GM23338 (cell line): Measurements from ENCODE around the gene NELFE. TPM values are rescaled to one million over a fixed set of nuclear protein-coding genes. Genes with fewer than 3 reads are reported as not detected.
A peak's percentile ranks its signal among the peaks of the same experiment; 100 is the strongest.

Experiments
- ATAC-seq: fragments of 200-7000 bp; cut with Tn5 transposase; 3 replicates; pipeline ENCODE4 v1.9.1; 2020
- DNase-seq: peaks from one replicate; pipeline ENCODE4 v3.0.0-alpha.2; 2015; ENCODE audit warnings: low spot score
- H2AFZ ChIP-seq: fragments of 200-600 bp; sonication (generic); 2 replicates; pipeline ENCODE4 v1.8.0; 2016; ENCODE audit warnings: antibody characterized with exemption, mild to moderate bottlenecking, moderate library complexity
- H3F3A ChIP-seq: fragments of 200-600 bp; sonication (generic); replicated peaks from 2 replicates; pipeline ENCODE4 v1.8.0; 2017; ENCODE audit warnings: antibody characterized with exemption, mixed run types, low read depth
- H3K27ac ChIP-seq: fragments of 200-600 bp; sonication (generic); 2 replicates; pipeline ENCODE4 v1.6.1; 2016; ENCODE audit warnings: low read depth
- H3K27me3 ChIP-seq: fragments of 200-600 bp; sonication (generic); 2 replicates; pipeline ENCODE4 v1.8.0; 2016; ENCODE audit warnings: mild to moderate bottlenecking, mixed run types, moderate library complexity; ENCODE audit not compliant: insufficient read depth
- H3K36me3 ChIP-seq: fragments of 200-600 bp; sonication (generic); 2 replicates; pipeline ENCODE4 v1.8.0; 2016; ENCODE audit warnings: mild to moderate bottlenecking; ENCODE audit not compliant: insufficient read depth
- H3K4me1 ChIP-seq: fragments of 200-600 bp; sonication (generic); 2 replicates; pipeline ENCODE4 v1.8.0; 2016; ENCODE audit warnings: mild to moderate bottlenecking, moderate library complexity; ENCODE audit not compliant: insufficient read depth
- H3K4me2 ChIP-seq: fragments of 200-600 bp; sonication (generic); 2 replicates; pipeline ENCODE4 v1.7.1; 2017; ENCODE audit warnings: mixed run types
- H3K4me3 ChIP-seq: fragments of 200-600 bp; sonication (generic); 2 replicates; pipeline ENCODE4 v1.6.1; 2016; ENCODE audit warnings: mixed run types
- H3K79me2 ChIP-seq: fragments of 200-600 bp; sonication (generic); replicated peaks from 2 replicates; pipeline ENCODE4 v1.8.0; 2017; ENCODE audit warnings: mild to moderate bottlenecking; ENCODE audit not compliant: insufficient read depth
- H3K9me2 ChIP-seq: fragments of 200-600 bp; sonication (generic); 2 replicates; pipeline ENCODE4 v1.8.0; 2017; ENCODE audit not compliant: insufficient read depth
- H4K20me1 ChIP-seq: fragments of 200-600 bp; sonication (generic); replicated peaks from 2 replicates; pipeline ENCODE4 v1.8.0; 2017; ENCODE audit warnings: mild to moderate bottlenecking; ENCODE audit not compliant: insufficient read depth
- H3K27ac Mint-ChIP-seq: 2 replicates; pipeline ENCODE4 v1.8.0; 2020; ENCODE audit warnings: inconsistent platforms, mild to moderate bottlenecking, moderate library complexity, mixed read lengths
- H3K27me3 Mint-ChIP-seq: 3 replicates; pipeline ENCODE4 v1.8.0; 2022; ENCODE audit warnings: low read depth, mild to moderate bottlenecking, moderate library complexity, mixed read lengths, inconsistent platforms; ENCODE audit not compliant: insufficient read depth, poor library complexity
- H3K36me3 Mint-ChIP-seq: 3 replicates; pipeline ENCODE4 v1.8.0; 2021; ENCODE audit warnings: low read depth, mild to moderate bottlenecking, inconsistent platforms, moderate library complexity, mixed read lengths
- H3K4me1 Mint-ChIP-seq: 3 replicates; pipeline ENCODE4 v1.8.0; 2020; ENCODE audit warnings: mild to moderate bottlenecking, inconsistent platforms, mixed read lengths
- H3K4me3 Mint-ChIP-seq: 3 replicates; pipeline ENCODE4 v1.8.0; 2021; ENCODE audit warnings: moderate library complexity, mild to moderate bottlenecking, inconsistent platforms, mixed read lengths
- H3K9me3 Mint-ChIP-seq: 3 replicates; pipeline ENCODE4 v1.8.0; 2020; ENCODE audit warnings: moderate library complexity, mild to moderate bottlenecking, inconsistent platforms, mixed read lengths
- CREB1 ChIP-seq: fragments of 250-450 bp; sonication (Bioruptor Pico); IDR thresholded peaks from 2 replicates; pipeline ENCODE4 v1.5.0; 2020; ENCODE audit warnings: low read depth, mild to moderate bottlenecking, moderate library complexity
- CTCF ChIP-seq, 2 experiments: fragments of 200-600 bp in 1 of 2; sonication (generic) in 1 of 2; conservative IDR thresholded peaks; 2 replicates each; pipeline versions ENCODE4 v1.5.1 to v1.6.1; 2016 to 2017; ENCODE audit warnings: antibody characterized with exemption in 2 of 2, low read depth in 2 of 2, mild to moderate bottlenecking in 2 of 2, moderate library complexity in 1 of 2
- EZH2phosphoT487 ChIP-seq: fragments of 200-600 bp; sonication (generic); IDR thresholded peaks from one replicate; pipeline ENCODE4 v1.8.1; 2018; ENCODE audit warnings: antibody characterized with exemption; ENCODE audit not compliant: unreplicated experiment
- NANOG ChIP-seq: IDR thresholded peaks from 2 replicates; pipeline ENCODE4 v1.6.1; 2016; ENCODE audit warnings: antibody characterized with exemption, borderline replicate concordance
- REST ChIP-seq: IDR thresholded peaks from one replicate; pipeline ENCODE4 v1.6.1; 2018; ENCODE audit warnings: antibody characterized with exemption; ENCODE audit not compliant: unreplicated experiment
- ZNF114 ChIP-seq: fragments of 250-450 bp; sonication (Bioruptor Pico); IDR thresholded peaks from 2 replicates; pipeline ENCODE4 v1.5.0; 2020; ENCODE audit warnings: mild to moderate bottlenecking, moderate library complexity
- ZNF331 ChIP-seq: fragments of 250-450 bp; sonication (Bioruptor Pico); IDR thresholded peaks from 2 replicates; pipeline ENCODE4 v1.5.0; 2020; ENCODE audit warnings: low read depth, mild to moderate bottlenecking, moderate library complexity
- ZNF462 ChIP-seq: fragments of 250-450 bp; sonication (Bioruptor Pico); IDR thresholded peaks from 2 replicates; pipeline ENCODE4 v1.5.0; 2020; ENCODE audit warnings: mild to moderate bottlenecking, moderate library complexity
- polyA plus RNA-seq: library from polyadenylated mRNA; unstranded; fragments of >200 nt; fragmentation: Nextera tagmentation; extraction: Ambion mirVana; gene quantifications from 2 replicates; pipeline ENCODE4 v1.2.1, GENCODE V29; 2016
- total RNA-seq: library from RNA; depleted of rRNA; stranded (reverse); fragments of >200 nt; shearing (Covaris generic); gene quantifications from 2 replicates; pipeline ENCODE4 v1.2.3, GENCODE V29; 2014

The NELFE gene
- total and polyA plus RNA-seq, 2 experiments from 2014 or later: 64.0 to 93.4 TPM

- TF ChIP-seq REST (no peak), ZNF331 (no peak), ZNF114 (no peak), NANOG (no peak), ZNF462 (CRISPR knock-in tag) (no peak)
Measured at GRCh38 chr6:31918069-31918720, 40.6 kb downstream of the NELFE start (continued).

- H3K9me2 ChIP-seq: no peaks in the 10 kb centered on the region
- H3K79me2 ChIP-seq: no peaks in the 10 kb centered on the region
- ATAC-seq (no peak), DNase-seq (no peak)
- Mint-ChIP-seq H3K9me3 (no peaks in the 10 kb centered on the region), H3K27me3 (peaks cover 4% of the 10 kb centered on the region), H3K27ac (no peak overlapping the region), H3K4me1 (no peaks in the 10 kb centered on the region), H3K36me3 (no peaks in the 10 kb centered on the region), H3K4me3 (no peak overlapping the region)
- no peaks in the 10 kb centered on the region for H3K4me1 ChIP-seq
- H2AFZ ChIP-seq: peak overlapping the region; percentile 64; the same call in 1 of the 2 replicates
- H3K4me3 ChIP-seq: no peak overlapping the region
- H3K27me3 ChIP-seq: no peaks in the 10 kb centered on the region
- H3K27ac ChIP-seq: no peak overlapping the region
- no peaks in the 10 kb centered on the region for H3F3A ChIP-seq
- H4K20me1 ChIP-seq: no peaks in the 10 kb centered on the region
- H3K36me3 ChIP-seq: no peaks in the 10 kb centered on the region
- H3K4me2 ChIP-seq: no peak overlapping the region
- TF ChIP-seq ZNF331 (no peak), CREB1 (CRISPR knock-in tag) (no peak), CTCF (conservative IDR thresholded peaks at IDR 0.05; ENCODE audit: low read depth in 2 of 2) (no peak), NANOG (no peak), EZH2phosphoT487 (no peak), ZNF114 (no peak)
Measured at GRCh38 chr6:31915756-31916155, 43.0 kb downstream of the NELFE start.
